ENCODE measurements around the gene MUCL3. TPM values are rescaled to one million over a fixed set of nuclear protein-coding genes. Genes with fewer than 3 reads are reported as not detected.

The MUCL3 gene
- total and polyA plus RNA-seq, 2 of the 8 experiments (the other 6 are each of a cell fraction or from before 2014, with no cell fraction given): 0.15 to 0.37 TPM

GRCh38 chr6:30898750-30899360 lies 41.9 kb upstream of the MUCL3 start:
- no peak for DNase-seq (ENCODE audit: low read depth in 1 of 2, low spot score in 2 of 2)
- Histone ChIP-seq H2AK5ac (ENCODE audit: low read depth, low read length) (no peak overlapping the region), H2BK15ac (ENCODE audit: low read length) (no peak overlapping the region), H4K5ac (ENCODE audit: insufficient read length, low read depth, low read length) (no peak overlapping the region), H3K79me2 (ENCODE audit: control insufficient read depth in 1 of 2, insufficient read depth in 2 of 2, low read length in 2 of 2) (no peaks in the 10 kb centered on the region), H3K56ac (replicated peaks; ENCODE audit: insufficient read length, low read depth, low read length) (no peak overlapping the region), H2AFZ (ENCODE audit: low read length) (no peak overlapping the region), H2BK120ac (replicated peaks; ENCODE audit: low read depth, low read length) (no peak overlapping the region), H3K36me3 (ENCODE audit: control insufficient read depth in 2 of 4, insufficient read depth in 4 of 4, low read length in 3 of 4) (peaks cover 35 to 64% (median 54%) of the 10 kb centered on the region in 4 experiments), H3K4me1 (replicated peaks in 1 of 4; ENCODE audit: control insufficient read depth in 3 of 4, insufficient read depth in 4 of 4, low read length in 3 of 4) (no peaks in the 10 kb centered on the region), H3K4me3 (ENCODE audit: extremely low read depth in 1 of 4, insufficient read depth in 2 of 4, low read depth in 3 of 4, low read length in 4 of 4) (no peak overlapping the region), H3K27ac (ENCODE audit: low read depth, low read length) (no peak overlapping the region), H3K4ac (replicated peaks; ENCODE audit: insufficient read length, low read depth, low read length) (no peak overlapping the region), H2BK20ac (ENCODE audit: low read length) (no peak overlapping the region), H3K27me3 (replicated peaks in 1 of 4; ENCODE audit: control insufficient read depth in 3 of 4, extremely low read depth in 1 of 4, insufficient read depth in 3 of 4, low read length in 3 of 4) (no peaks in the 10 kb centered on the region), H3K14ac (ENCODE audit: insufficient read length) (no peak overlapping the region), H3K9ac (replicated peaks in 1 of 4; ENCODE audit: extremely low read depth in 1 of 4, low read depth in 3 of 4, low read length in 3 of 4) (no peak overlapping the region; a peak in 1 of 7 replicates), H2BK12ac (ENCODE audit: low read depth, low read length) (no peak overlapping the region), H4K91ac (replicated peaks; ENCODE audit: insufficient read length, low read length) (no peak overlapping the region), H3K4me2 (ENCODE audit: insufficient read depth in 1 of 2, low read depth in 2 of 2, low read length in 2 of 2) (no peak overlapping the region), H4K8ac (ENCODE audit: extremely low read depth, insufficient read depth, low read length) (no peak overlapping the region), H4K20me1 (replicated peaks in 1 of 2; ENCODE audit: control insufficient read depth in 1 of 2, insufficient read depth in 2 of 2, low read length in 2 of 2) (peaks cover 2 to 11% of the 10 kb centered on the region in 2 experiments), H2BK5ac (ENCODE audit: low read depth, low read length) (no peak overlapping the region), H3K23me2 (ENCODE audit: low read depth, low read length) (peaks cover 5% of the 10 kb centered on the region; the same call in 1 of the 2 replicates), H3K18ac (ENCODE audit: extremely low read depth, low read length) (no peak overlapping the region), H3K23ac (ENCODE audit: insufficient read length) (no peak overlapping the region), H3K79me1 (ENCODE audit: low read depth, low read length) (peaks cover 5% of the 10 kb centered on the region; the same call in 1 of the 2 replicates), H3K9me3 (ENCODE audit: insufficient read depth in 2 of 2, low read depth in 1 of 2, low read length in 1 of 2) (no peaks in the 10 kb centered on the region)
- no peak for FAIRE-seq
- 88% methylated on average over 20 of the region's 23 CpGs; no CpG with 5 or more reads in 1 of the 2 experiments for WGBS, 2 experiments (ENCODE audit: extremely low coverage in 1 of 2, insufficient coverage in 1 of 2, insufficient read length in 1 of 2, insufficient replicate concordance in 2 of 2, low coverage in 1 of 2, low lambda C conversion rate in 2 of 2, missing lambda C conversion rate in 1 of 2)
- ChIA-PET CTCF (ENCODE audit: partially characterized antibody) (interaction anchor here (0.8 to 1.7 kb wide), 10 partner anchors 9 to 181 kb away, joined by 3 to 5 read pairs (median 4); partner anchors contain the start of gene GTF2H4), POLR2A (ENCODE audit: partially characterized antibody) (interaction anchor here (1.4 to 5.4 kb wide), 7 partner anchors 10 to 77 kb away, joined by 3 to 22 read pairs (median 5); partner anchors contain the start of genes DDR1 and VARS2)
- TF ChIP-seq HDAC2 (IDR thresholded peaks at IDR 0.05; ENCODE audit: borderline replicate concordance in 1 of 2, low read depth in 2 of 2, low read length in 2 of 2) (no peak), SIN3A (conservative IDR thresholded peaks at IDR 0.05 in 1 of 2, IDR thresholded peaks at IDR 0.05 in 1 of 2; ENCODE audit: low read depth in 1 of 2, low read length in 2 of 2) (no peak), ATF2 (IDR thresholded peaks at IDR 0.05; ENCODE audit: low read length) (no peak), RXRA (IDR thresholded peaks at IDR 0.05; ENCODE audit: insufficient read depth, low read depth, low read length) (no peak), CHD1 (IDR thresholded peaks at IDR 0.05; ENCODE audit: low read depth, low read length) (no peak), SP1 (IDR thresholded peaks at IDR 0.05; ENCODE audit: low read depth, low read length) (no peak), YY1 (IDR thresholded peaks at IDR 0.05; ENCODE audit: low read depth, low read length) (no peak), ATF3 (IDR thresholded peaks at IDR 0.05; ENCODE audit: insufficient read depth, low read depth, low read length) (no peak), SIX5 (IDR thresholded peaks at IDR 0.05; ENCODE audit: low read depth, low read length) (no peak), EGR1 (IDR thresholded peaks at IDR 0.05; ENCODE audit: borderline replicate concordance, low read depth, low read length) (no peak)

Data from H1 (cell line).